Keratinocyte (primary cell): ENCODE measurements around the gene ZNF407. TPM values are rescaled to one million over a fixed set of nuclear protein-coding genes. Genes with fewer than 3 reads are reported as not detected.

Source experiments
- DNase-seq: peaks from one replicate; pipeline ENCODE4 v3.0.0-alpha.2; 2011; ENCODE audit warnings: low read depth, missing footprints, low spot score
- FAIRE-seq: peaks from 2 replicates; lab custom pipeline; 2011; peaks lifted over from hg19 to GRCh38; lab: Jason Lieb, UNC
- H2AFZ ChIP-seq: 2 replicates; pipeline ENCODE4 v1.6.0; 2012; ENCODE audit warnings: low read length, control low read depth, inconsistent platforms; ENCODE audit not compliant: control insufficient read depth
- H3K27ac ChIP-seq: 2 replicates; pipeline ENCODE4 v1.5.1; 2011; ENCODE audit warnings: low read length; ENCODE audit not compliant: control insufficient read depth, insufficient read depth
- H3K27me3 ChIP-seq: 3 replicates; pipeline ENCODE4 v1.6.0; 2011; ENCODE audit warnings: low read length; ENCODE audit not compliant: control insufficient read depth, insufficient read depth; ENCODE audit errors: extremely low read depth
- H3K36me3 ChIP-seq, 2 experiments: 2 replicates in 1 of 2; 3 replicates in 1 of 2; pipeline ENCODE4 v1.5.1; 2011; ENCODE audit warnings: low read length in 2 of 2, mild to moderate bottlenecking in 1 of 2; ENCODE audit not compliant: control insufficient read depth in 2 of 2, insufficient read depth in 2 of 2; ENCODE audit errors: extremely low read depth in 1 of 2
- H3K4me1 ChIP-seq: 3 replicates; pipeline ENCODE4 v1.5.1; 2011; ENCODE audit warnings: low read length; ENCODE audit not compliant: control insufficient read depth, insufficient read depth; ENCODE audit errors: extremely low read depth
- H3K4me2 ChIP-seq: 3 replicates; pipeline ENCODE4 v1.6.0; 2011; ENCODE audit warnings: low read depth, low read length; ENCODE audit not compliant: control insufficient read depth, insufficient read depth; ENCODE audit errors: extremely low read depth
- H3K4me3 ChIP-seq, 3 experiments: fragments of 200-600 bp in 1 of 3; sonication (generic) in 1 of 3; 2 replicates in 2 of 3; 3 replicates in 1 of 3; pipeline ENCODE4 v1.5.1; 2011 to 2016; ENCODE audit warnings: low read length in 3 of 3, mild to moderate bottlenecking in 3 of 3, control low read depth in 2 of 3, inconsistent platforms in 1 of 3, low read depth in 1 of 3, mixed read lengths in 1 of 3, mixed run types in 1 of 3, moderate library complexity in 1 of 3; ENCODE audit not compliant: control insufficient read depth in 2 of 3, insufficient read depth in 2 of 3; ENCODE audit errors: extremely low read depth in 1 of 3
- H3K79me2 ChIP-seq: 2 replicates; pipeline ENCODE4 v1.6.0; 2012; ENCODE audit warnings: low read length; ENCODE audit not compliant: control insufficient read depth, insufficient read depth
- H3K9ac ChIP-seq: 3 replicates; pipeline ENCODE4 v1.6.0; 2011; ENCODE audit warnings: low read length; ENCODE audit not compliant: control insufficient read depth, insufficient read depth; ENCODE audit errors: extremely low read depth
- H3K9me1 ChIP-seq: 3 replicates; pipeline ENCODE4 v1.6.0; 2011; ENCODE audit warnings: low read length; ENCODE audit not compliant: control insufficient read depth, insufficient read depth; ENCODE audit errors: extremely low read depth
- H3K9me3 ChIP-seq: 2 replicates; pipeline ENCODE4 v1.5.1; 2012; ENCODE audit warnings: low read depth, low read length; ENCODE audit not compliant: control insufficient read depth
- H4K20me1 ChIP-seq: 3 replicates; pipeline ENCODE4 v1.6.0; 2011; ENCODE audit warnings: low read length; ENCODE audit not compliant: control insufficient read depth, insufficient read depth; ENCODE audit errors: extremely low read depth
- CTCF ChIP-seq, 3 experiments: IDR thresholded peaks in 1 of 3; conservative IDR thresholded peaks in 1 of 3; optimal IDR thresholded peaks in 1 of 3; 2 replicates in 2 of 3; 3 replicates in 1 of 3; pipeline versions ENCODE3 to v1.5.1; 2011; ENCODE audit warnings: low read length in 3 of 3, mild to moderate bottlenecking in 3 of 3, moderate library complexity in 2 of 3, control low read depth in 1 of 3, inconsistent platforms in 1 of 3; ENCODE audit not compliant: insufficient read depth in 2 of 3; ENCODE audit errors: extremely low read depth in 1 of 3
- EZH2 ChIP-seq: IDR thresholded peaks from one replicate; pipeline ENCODE4 v1.6.1; 2012; ENCODE audit warnings: inconsistent platforms, mild to moderate bottlenecking, low read length, moderate library complexity
- dilution Hi-C: fragments of 300-500 bp; cut with MboI; formaldehyde crosslinking; loops from one replicate; pipeline ENCODE4 v1.7.0; 2020; ENCODE audit warnings: low sequenced_read_pairs; ENCODE audit not compliant: extremely low pct_ligation_motif_present
- polyA plus RNA-seq, 5 experiments: library from polyadenylated mRNA; depleted of rRNA in 3 of 5; stranded (reverse) in 3 of 5; stranded (forward) in 1 of 5; unstranded in 1 of 5; fragments of >200 nt; gene quantifications; 1 replicate in 1 of 5; 2 replicates in 3 of 5; 3 replicates in 1 of 5; pipeline versions ENCODE4 v1.2.1 to v1.2.3, GENCODE V29; 2011 to 2012; ENCODE audit warnings: missing spikeins in 2 of 5, low read depth in 1 of 5, low replicate concordance in 1 of 5

ZNF407 gene
- polyA plus RNA-seq, 1 donor (not counting 4 experiments of a cell fraction or from before 2014, with no cell fraction given) = 3.8 TPM

DNA sequence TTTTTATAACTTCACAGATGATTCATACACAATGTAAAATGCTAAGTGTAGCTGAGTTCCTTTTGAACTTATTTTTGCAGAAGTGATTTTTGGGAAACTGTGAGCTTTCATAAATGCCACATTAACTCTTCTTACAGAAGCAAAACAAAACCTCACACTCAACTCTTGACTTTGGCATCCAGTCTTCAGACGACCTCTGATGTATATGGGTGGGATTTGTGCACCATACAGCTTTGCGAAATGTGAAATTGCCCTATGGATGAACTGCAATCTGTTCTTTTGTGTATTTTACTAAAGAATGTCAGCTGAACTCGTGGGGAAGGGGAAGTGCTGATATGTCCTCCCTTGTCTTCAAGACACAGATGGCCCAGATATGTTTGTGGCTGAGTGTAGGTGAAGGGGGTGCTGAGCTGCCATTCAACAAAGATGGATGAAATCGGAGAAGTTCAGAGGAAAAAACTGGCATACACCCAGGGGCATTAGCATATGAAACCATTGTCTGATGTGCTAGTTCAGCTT, 393.0 kb downstream of the ZNF407 start:
- peak; percentile 58 for FAIRE-seq
- Histone ChIP-seq H2AFZ (no peak overlapping the region), H3K4me2 (no peak overlapping the region), H3K4me1 (peaks cover 14% of the 10 kb centered on the region), H3K9me1 (no peaks in the 10 kb centered on the region), H3K79me2 (no peaks in the 10 kb centered on the region), H3K4me3 (no peak overlapping the region), H4K20me1 (no peaks in the 10 kb centered on the region), H3K36me3 (no peaks in the 10 kb centered on the region), H3K9ac (no peak overlapping the region), H3K9me3 (no peaks in the 10 kb centered on the region), H3K27ac (no peak overlapping the region), H3K27me3 (no peaks in the 10 kb centered on the region)
- DNase-seq = no peak
- dilution Hi-C loops = no loop called here
- TF ChIP-seq EZH2 = no peak
- TF ChIP-seq CTCF (optimal IDR thresholded peaks at IDR 0.05 in 1 of 3, IDR thresholded peaks at IDR 0.05 in 1 of 3, conservative IDR thresholded peaks at IDR 0.05 in 1 of 3; ENCODE audit: extremely low read depth in 1 of 3, insufficient read depth in 2 of 3, low read length in 3 of 3) = no peak

- Histone ChIP-seq H3K36me3 (no peaks in the 10 kb centered on the region), H3K27me3 (no peaks in the 10 kb centered on the region), H3K4me1 (peaks cover 16% of the 10 kb centered on the region), H4K20me1 (no peaks in the 10 kb centered on the region), H3K9me1 (no peaks in the 10 kb centered on the region), H3K4me2 (peak overlapping the region; percentile 79), H2AFZ (peak overlapping the region; percentile 80), H3K9ac (peak overlapping the region; percentile 10), H3K27ac (peak overlapping the region; percentile 38), H3K9me3 (no peaks in the 10 kb centered on the region), H3K4me3 (peak overlapping the region in 2 of 3 experiments; percentile 25 to 30), H3K79me2 (no peaks in the 10 kb centered on the region)
- TF ChIP-seq EZH2 (no peak), CTCF (optimal IDR thresholded peaks at IDR 0.05 in 1 of 3, IDR thresholded peaks at IDR 0.05 in 1 of 3, conservative IDR thresholded peaks at IDR 0.05 in 1 of 3; ENCODE audit: extremely low read depth in 1 of 3, insufficient read depth in 2 of 3, low read length in 3 of 3) (no peak)
- peak; percentile 84 for FAIRE-seq
- dilution Hi-C loops = no loop called here
- DNase-seq = no peak
Measured at GRCh38 chr18:74994502-74995418, 397.1 kb downstream of the ZNF407 start.
